Mesenchymal stem cell (in vitro differentiated cells and primary cell): ENCODE results near the gene AHNAK.

Source experiments
- DNase-seq: peaks from one replicate; pipeline ENCODE4 v3.0.0-alpha.2; 2013
- H2AFZ ChIP-seq: one replicate; pipeline ENCODE4 v1.6.1; 2013; ENCODE audit warnings: low read depth, mild to moderate bottlenecking, control low read depth, inconsistent platforms, low read length, moderate library complexity
- H2AK5ac ChIP-seq: 2 replicates; pipeline ENCODE4 v1.6.1; 2013; ENCODE audit warnings: low read length, moderate library complexity, mild to moderate bottlenecking, inconsistent platforms; ENCODE audit not compliant: severe bottlenecking
- H2BK120ac ChIP-seq: one replicate; pipeline ENCODE4 v1.6.1; 2013; ENCODE audit warnings: low read depth, mild to moderate bottlenecking, inconsistent platforms, low read length, moderate library complexity
- H2BK12ac ChIP-seq, 2 experiments: one replicate each; pipeline ENCODE4 v1.6.1; 2013; ENCODE audit warnings: inconsistent platforms in 2 of 2, low read length in 2 of 2, mild to moderate bottlenecking in 2 of 2, moderate library complexity in 2 of 2, control low read depth in 1 of 2
- H2BK15ac ChIP-seq: one replicate; pipeline ENCODE4 v1.6.1; 2013; ENCODE audit warnings: mild to moderate bottlenecking, low read depth, inconsistent platforms; ENCODE audit not compliant: poor library complexity, severe bottlenecking
- H2BK5ac ChIP-seq: 2 replicates; pipeline ENCODE4 v1.6.1; 2013; ENCODE audit warnings: low read depth, mild to moderate bottlenecking, low read length, control low read depth, inconsistent platforms; ENCODE audit not compliant: poor library complexity, severe bottlenecking
- H3K14ac ChIP-seq, 2 experiments: one replicate each; pipeline ENCODE4 v1.6.1; 2013; ENCODE audit warnings: inconsistent platforms in 2 of 2, low read length in 2 of 2, control low read depth in 1 of 2, mild to moderate bottlenecking in 1 of 2, moderate library complexity in 1 of 2
- H3K18ac ChIP-seq, 2 experiments: one replicate each; pipeline ENCODE4 v1.6.1; 2013; ENCODE audit warnings: inconsistent platforms in 2 of 2, low read length in 2 of 2, control low read depth in 1 of 2, low read depth in 1 of 2, mild to moderate bottlenecking in 1 of 2
- H3K23ac ChIP-seq, 2 experiments: one replicate each; pipeline ENCODE4 v1.6.1; 2013; ENCODE audit warnings: inconsistent platforms in 2 of 2, low read length in 2 of 2, mild to moderate bottlenecking in 2 of 2, moderate library complexity in 2 of 2, control low read depth in 1 of 2
- H3K27ac ChIP-seq: 2 replicates; pipeline ENCODE4 v1.5.1; 2013; ENCODE audit warnings: mild to moderate bottlenecking, moderate library complexity, low read length, control low read depth, inconsistent platforms; ENCODE audit not compliant: poor library complexity, severe bottlenecking
- H3K27me3 ChIP-seq, 2 experiments: 2 replicates each; pipeline versions ENCODE4 v1.6.1 to v1.7.0; 2013; ENCODE audit warnings: low read length in 2 of 2, mild to moderate bottlenecking in 2 of 2, moderate library complexity in 2 of 2, control low read depth in 1 of 2, inconsistent platforms in 1 of 2; ENCODE audit not compliant: control insufficient read depth in 1 of 2, insufficient read depth in 1 of 2
- H3K36me3 ChIP-seq, 2 experiments: 2 replicates each; pipeline versions ENCODE4 v1.6.1 to v1.7.0; 2013; ENCODE audit warnings: low read length in 2 of 2, control low read depth in 1 of 2, inconsistent platforms in 1 of 2, low read depth in 1 of 2, mild to moderate bottlenecking in 1 of 2; ENCODE audit not compliant: insufficient read depth in 2 of 2, control insufficient read depth in 1 of 2
- H3K4ac ChIP-seq, 2 experiments: one replicate each; pipeline ENCODE4 v1.6.1; 2013; ENCODE audit warnings: inconsistent platforms in 2 of 2, low read length in 2 of 2, mild to moderate bottlenecking in 2 of 2, moderate library complexity in 2 of 2, control low read depth in 1 of 2, low read depth in 1 of 2
- H3K4me1 ChIP-seq: 2 replicates; pipeline ENCODE4 v1.6.1; 2013; ENCODE audit warnings: low read depth, low read length, control low read depth; ENCODE audit not compliant: control insufficient read depth, insufficient read depth
- H3K4me2 ChIP-seq: 2 replicates; pipeline ENCODE4 v1.6.1; 2013; ENCODE audit warnings: low read length, mild to moderate bottlenecking, inconsistent platforms; ENCODE audit not compliant: poor library complexity, severe bottlenecking
- H3K4me3 ChIP-seq, 2 experiments: 2 replicates each; pipeline versions ENCODE4 v1.5.1 to v1.7.0; 2013; ENCODE audit warnings: low read length in 2 of 2, mild to moderate bottlenecking in 2 of 2, control low read depth in 1 of 2, low read depth in 1 of 2; ENCODE audit not compliant: insufficient read depth in 1 of 2
- H3K79me1 ChIP-seq: replicated peaks from 2 replicates; pipeline ENCODE4 v1.6.1; 2013; ENCODE audit warnings: mild to moderate bottlenecking, control low read depth, low read length, inconsistent platforms; ENCODE audit not compliant: poor library complexity, severe bottlenecking
- H3K9ac ChIP-seq: 2 replicates; pipeline ENCODE4 v1.7.0; 2013; ENCODE audit warnings: mild to moderate bottlenecking, low read length, moderate library complexity
- H3K9me3 ChIP-seq: 2 replicates; pipeline ENCODE4 v1.7.0; 2013; ENCODE audit warnings: mild to moderate bottlenecking, low read length; ENCODE audit not compliant: control insufficient read depth
- H4K8ac ChIP-seq: one replicate; pipeline ENCODE4 v1.6.1; 2013; ENCODE audit warnings: inconsistent platforms, mild to moderate bottlenecking, low read length, moderate library complexity
- H4K91ac ChIP-seq: one replicate; pipeline ENCODE4 v1.6.1; 2013; ENCODE audit warnings: mild to moderate bottlenecking, low read length, inconsistent platforms
- WGBS: methylation state at CpG from one replicate; pipeline ENCODE4 v1.1.7; 2013; ENCODE audit warnings: mixed read lengths; 5-methylcytosine and 5-hydroxymethylcytosine counted together

Gene AHNAK

DNA sequence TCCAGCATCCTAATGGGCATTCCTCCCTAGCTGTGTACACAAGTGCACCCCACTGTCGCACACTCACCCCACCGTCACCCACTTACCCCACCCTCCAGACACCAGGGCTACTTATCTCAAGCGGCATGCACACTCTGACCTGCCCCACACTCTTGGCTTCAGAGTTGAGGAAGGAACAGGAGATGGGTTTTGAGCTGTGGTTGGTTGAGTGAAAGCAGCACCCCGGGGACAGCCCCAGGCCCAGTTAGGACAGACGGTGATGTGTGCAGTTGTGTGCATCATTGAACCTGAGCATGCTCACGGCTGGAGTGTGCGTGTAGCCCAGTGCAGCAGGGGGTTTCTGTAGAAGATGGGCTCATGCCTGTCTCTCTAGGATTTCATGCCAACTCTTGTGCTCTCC, 32.5 kb downstream of the AHNAK start:
- Histone ChIP-seq H3K4me3 (no peak overlapping the region), H3K9me3 (no peaks in the 10 kb centered on the region), H2BK15ac (no peak overlapping the region), H2AFZ (no peak overlapping the region), H3K36me3 (peaks cover 51 to 53% of the 10 kb centered on the region in 2 experiments), H4K8ac (peak overlapping the region; percentile 43), H3K23ac (no peak overlapping the region), H3K14ac (no peak overlapping the region), H3K27ac (peak overlapping the region; percentile 17), H4K91ac (no peak overlapping the region), H2BK12ac (no peak overlapping the region), H3K4ac (no peak overlapping the region), H3K9ac (no peak overlapping the region), H2AK5ac (no peak overlapping the region), H2BK120ac (no peak overlapping the region), H3K27me3 (no peaks in the 10 kb centered on the region), H3K4me1 (peaks cover 17% of the 10 kb centered on the region), H3K18ac (no peak overlapping the region), H3K4me2 (no peak overlapping the region), H3K79me1 (peaks cover 7% of the 10 kb centered on the region), H2BK5ac (no peak overlapping the region)
- 92% methylated on average over 7 of the region's 7 CpGs for WGBS
- no peak for DNase-seq

DNA sequence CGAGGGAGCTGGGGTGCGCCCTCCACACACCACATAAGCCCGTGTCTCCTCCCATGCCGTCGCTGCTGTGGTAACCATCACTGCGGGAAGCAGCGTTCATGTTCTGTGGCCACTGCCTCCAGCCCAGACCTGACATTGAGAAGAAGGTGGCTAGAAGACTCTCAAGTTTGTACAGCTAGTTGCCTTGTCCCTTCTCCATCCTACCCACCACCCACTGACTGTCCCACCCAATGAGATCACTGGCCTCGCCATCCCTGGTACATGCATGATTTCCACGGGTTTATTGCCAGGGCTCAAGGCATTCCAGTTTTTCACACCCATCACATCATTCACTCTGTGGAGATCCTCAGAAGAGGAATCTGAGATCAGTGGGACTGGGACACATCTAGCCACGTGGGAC, 33.0 kb downstream of the AHNAK start:
- Histone ChIP-seq H3K9me3 (no peaks in the 10 kb centered on the region), H3K23ac (no peak overlapping the region), H3K27ac (no peak overlapping the region), H3K27me3 (no peaks in the 10 kb centered on the region), H3K9ac (no peak overlapping the region), H3K14ac (no peak overlapping the region), H4K91ac (no peak overlapping the region), H3K4me2 (no peak overlapping the region), H2AFZ (no peak overlapping the region), H3K4ac (no peak overlapping the region), H2AK5ac (no peak overlapping the region), H2BK15ac (no peak overlapping the region), H3K36me3 (peaks cover 46 to 48% of the 10 kb centered on the region in 2 experiments), H4K8ac (peak overlapping the region; percentile 1), H3K79me1 (peaks cover 6% of the 10 kb centered on the region), H2BK120ac (no peak overlapping the region), H3K4me1 (peaks cover 17% of the 10 kb centered on the region), H3K18ac (no peak overlapping the region), H2BK5ac (no peak overlapping the region), H2BK12ac (no peak overlapping the region), H3K4me3 (no peak overlapping the region)
- WGBS: 93% methylated on average over 9 of the region's 10 CpGs
- no peak for DNase-seq

DNA sequence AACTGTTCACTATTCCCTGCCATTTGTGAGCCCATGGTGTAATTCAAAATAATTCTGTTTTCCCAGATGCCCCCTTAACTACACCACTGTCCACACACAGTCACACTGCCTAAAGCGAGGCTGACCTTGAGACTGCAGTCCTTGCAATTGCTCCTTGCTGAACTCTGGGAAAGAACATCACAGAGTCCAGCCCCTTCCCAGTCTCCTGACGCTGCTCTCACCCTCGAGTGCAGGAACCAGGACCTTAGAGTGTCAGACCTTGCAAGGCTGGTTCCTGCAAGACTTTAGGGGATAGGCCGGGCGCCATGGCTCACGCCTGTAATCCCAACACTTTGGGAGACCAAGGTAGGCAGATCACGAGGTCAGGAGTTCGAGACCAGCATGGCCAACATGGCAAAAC, 33.6 kb downstream of the AHNAK start:
- WGBS: 85% methylated on average over 8 of the region's 8 CpGs
- H3K79me1 ChIP-seq: peaks cover 6% of the 10 kb centered on the region
- H3K9ac ChIP-seq: no peak overlapping the region
- H3K4me3 ChIP-seq: no peak overlapping the region
- H3K4me1 ChIP-seq: peaks cover 19% of the 10 kb centered on the region
- no peaks in the 10 kb centered on the region for H3K9me3 ChIP-seq
- H3K27me3 ChIP-seq: no peaks in the 10 kb centered on the region
- H2AFZ ChIP-seq: no peak overlapping the region
- peak overlapping the region; percentile 46 for H4K8ac ChIP-seq
- H2AK5ac ChIP-seq: no peak overlapping the region
- H3K4ac ChIP-seq: no peak overlapping the region
- no peak overlapping the region for H2BK12ac ChIP-seq
- H4K91ac ChIP-seq: no peak overlapping the region
- no peak overlapping the region for H2BK15ac ChIP-seq
- no peak overlapping the region for H2BK120ac ChIP-seq
- no peak overlapping the region for H3K18ac ChIP-seq
- no peak overlapping the region for H2BK5ac ChIP-seq
- DNase-seq: no peak
- peaks cover 39 to 41% of the 10 kb centered on the region in 2 experiments for H3K36me3 ChIP-seq
- H3K4me2 ChIP-seq: no peak overlapping the region
- H3K14ac ChIP-seq: no peak overlapping the region
- no peak overlapping the region for H3K23ac ChIP-seq
- H3K27ac ChIP-seq: peak overlapping the region; percentile 54

DNA sequence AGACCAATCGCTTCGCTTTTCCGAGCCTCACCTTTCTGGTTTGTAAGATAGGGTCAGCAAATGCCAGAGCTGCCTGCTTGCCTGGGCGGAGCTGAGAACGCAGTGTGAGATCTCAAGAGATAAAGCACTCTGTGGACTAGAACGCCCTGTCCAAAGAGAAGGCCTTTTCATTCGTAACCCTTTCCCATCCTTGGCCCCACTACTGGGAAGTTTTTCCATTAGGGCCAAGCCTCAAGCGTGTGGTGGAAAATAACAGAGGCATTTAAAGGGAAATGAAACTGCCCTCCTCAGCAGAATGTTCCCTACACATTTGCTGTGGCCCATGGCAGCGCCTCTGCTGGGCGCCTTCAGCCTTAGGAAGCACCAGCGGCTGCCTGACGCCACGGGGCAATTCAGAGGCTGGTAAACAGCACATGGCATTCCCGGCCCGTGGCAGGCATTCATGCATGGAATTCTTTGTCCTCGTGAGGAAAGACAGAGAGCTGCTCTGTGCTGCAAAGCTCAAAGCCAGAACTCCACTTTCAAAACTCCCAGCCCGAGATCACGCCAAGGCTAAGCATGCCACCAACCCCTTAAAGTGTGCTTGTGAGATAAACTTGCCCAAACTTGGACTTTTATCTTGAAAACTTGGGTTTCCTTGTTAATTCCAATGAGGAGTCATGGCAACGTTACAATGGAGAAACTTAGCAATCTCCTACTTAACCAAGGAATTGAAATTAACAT, 38.1 kb downstream of the AHNAK start:
- 11% methylated on average over 17 of the region's 19 CpGs for WGBS
- Histone ChIP-seq H2AK5ac (peak overlapping the region; percentile 33), H3K4me3 (peak overlapping the region in 1 of 2 experiments; percentile 54), H2AFZ (no peak overlapping the region), H3K4me2 (peak overlapping the region; percentile 47), H2BK12ac (peak overlapping the region in 1 of 2 experiments; percentile 11), H3K9me3 (no peaks in the 10 kb centered on the region), H3K4ac (peak overlapping the region in 1 of 2 experiments; percentile 28), H4K91ac (no peak overlapping the region), H3K27ac (peak overlapping the region; percentile 87), H2BK5ac (peak overlapping the region; percentile 33), H3K23ac (no peak overlapping the region), H3K14ac (no peak overlapping the region), H3K18ac (peak overlapping the region; percentile 7 to 42), H3K4me1 (peaks cover 30% of the 10 kb centered on the region), H2BK120ac (no peak overlapping the region), H3K27me3 (no peaks in the 10 kb centered on the region), H3K9ac (peak overlapping the region; percentile 78), H2BK15ac (no peak overlapping the region), H3K36me3 (peaks cover 0 to 5% of the 10 kb centered on the region in 2 experiments), H3K79me1 (peaks cover 4% of the 10 kb centered on the region), H4K8ac (peak overlapping the region; percentile 0)
- peak; percentile 92 for DNase-seq
